Measurements from ENCODE around the gene ZNF750.
A peak's percentile ranks its signal among the peaks of the same experiment; 100 is the strongest.

ZNF750 gene

DNA sequence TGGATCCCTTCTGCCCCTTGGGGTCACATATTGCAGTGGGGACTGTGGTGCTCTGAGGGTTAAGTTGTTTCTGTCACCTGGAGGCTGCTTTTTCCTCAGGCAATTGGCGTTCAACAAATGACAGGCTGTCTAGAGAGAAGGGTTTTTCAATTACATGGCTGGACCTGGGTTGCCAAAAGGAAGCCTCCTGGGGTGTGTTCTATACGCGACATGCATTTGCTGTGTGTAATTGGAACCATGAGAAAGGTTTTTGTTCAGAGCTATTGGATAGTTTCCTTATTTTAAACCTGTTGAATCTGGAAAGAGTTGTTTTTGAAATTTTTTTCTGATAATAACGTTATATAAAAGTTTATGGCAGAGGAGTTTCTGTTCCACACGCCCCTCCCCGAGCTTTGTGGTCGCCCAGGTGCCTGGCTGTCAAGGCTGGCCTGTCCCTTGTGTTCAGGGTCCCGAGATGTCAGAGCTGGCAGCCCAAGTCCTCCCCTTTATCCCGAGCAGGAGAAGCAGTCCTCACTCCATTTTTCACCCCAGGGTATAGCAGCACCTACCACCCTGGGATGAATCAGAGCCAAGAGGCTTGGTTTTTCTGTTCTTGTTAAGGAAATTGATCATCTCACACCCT lies 26.1 kb upstream of the ZNF750 start:
- H3K27me3 ChIP-seq (ENCODE audit: control insufficient read depth in 5 of 5, insufficient read depth in 4 of 5, low read length in 5 of 5): no peaks in the 10 kb centered on the region
- no peak overlapping the region for H3K27ac ChIP-seq (ENCODE audit: low read depth, low read length)
- H3K36me3 ChIP-seq (ENCODE audit: control insufficient read depth in 5 of 5, insufficient read depth in 5 of 5, low read length in 5 of 5): peaks cover 0 to 22% (median 13%) of the 10 kb centered on the region in 5 donors
- peaks cover 0 to 40% (median 10%) of the 10 kb centered on the region in 5 donors for H3K4me1 ChIP-seq (ENCODE audit: control insufficient read depth in 5 of 5, insufficient read depth in 5 of 5, low read length in 5 of 5)
- H3K4me3 ChIP-seq (ENCODE audit: low read depth in 1 of 5, low read length in 5 of 5): no peak overlapping the region
- peak overlapping the region in 1 of 5 donors; percentile 35 for H3K9ac ChIP-seq (ENCODE audit: low read length in 5 of 5)
- H3K9me3 ChIP-seq (ENCODE audit: control insufficient read depth in 5 of 5, low read length in 5 of 5): no peaks in the 10 kb centered on the region

DNA sequence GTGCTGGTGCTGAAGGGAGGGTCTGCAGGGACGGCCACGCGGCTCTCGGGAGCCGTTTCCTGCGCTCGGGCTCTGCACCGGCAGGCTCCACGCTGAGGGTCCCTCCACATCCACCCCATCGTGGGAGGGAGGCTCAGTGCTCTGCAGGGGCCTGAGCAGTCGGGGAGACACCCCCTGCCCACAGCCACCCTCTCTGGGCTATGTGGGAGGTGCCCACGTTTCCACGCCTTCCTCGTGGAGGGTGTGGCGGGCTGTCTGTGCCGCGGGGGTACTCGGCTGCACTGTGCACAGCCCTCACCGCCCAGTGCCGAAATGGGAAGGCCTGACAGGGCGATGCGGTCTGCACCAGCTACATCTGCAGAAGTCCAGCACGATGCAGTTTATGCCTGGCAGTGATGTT lies 25.5 kb upstream of the ZNF750 start:
- Histone ChIP-seq H3K27ac (ENCODE audit: low read depth, low read length) (no peak overlapping the region), H3K9ac (ENCODE audit: low read length in 5 of 5) (no peak overlapping the region), H3K4me1 (ENCODE audit: control insufficient read depth in 5 of 5, insufficient read depth in 5 of 5, low read length in 5 of 5) (peaks cover 0 to 40% (median 14%) of the 10 kb centered on the region in 5 donors), H3K36me3 (ENCODE audit: control insufficient read depth in 5 of 5, insufficient read depth in 5 of 5, low read length in 5 of 5) (peaks cover 0 to 16% (median 7%) of the 10 kb centered on the region in 5 donors), H3K9me3 (ENCODE audit: control insufficient read depth in 5 of 5, low read length in 5 of 5) (no peaks in the 10 kb centered on the region), H3K4me3 (ENCODE audit: low read depth in 1 of 5, low read length in 5 of 5) (no peak overlapping the region), H3K27me3 (ENCODE audit: control insufficient read depth in 5 of 5, insufficient read depth in 4 of 5, low read length in 5 of 5) (no peaks in the 10 kb centered on the region)

DNA sequence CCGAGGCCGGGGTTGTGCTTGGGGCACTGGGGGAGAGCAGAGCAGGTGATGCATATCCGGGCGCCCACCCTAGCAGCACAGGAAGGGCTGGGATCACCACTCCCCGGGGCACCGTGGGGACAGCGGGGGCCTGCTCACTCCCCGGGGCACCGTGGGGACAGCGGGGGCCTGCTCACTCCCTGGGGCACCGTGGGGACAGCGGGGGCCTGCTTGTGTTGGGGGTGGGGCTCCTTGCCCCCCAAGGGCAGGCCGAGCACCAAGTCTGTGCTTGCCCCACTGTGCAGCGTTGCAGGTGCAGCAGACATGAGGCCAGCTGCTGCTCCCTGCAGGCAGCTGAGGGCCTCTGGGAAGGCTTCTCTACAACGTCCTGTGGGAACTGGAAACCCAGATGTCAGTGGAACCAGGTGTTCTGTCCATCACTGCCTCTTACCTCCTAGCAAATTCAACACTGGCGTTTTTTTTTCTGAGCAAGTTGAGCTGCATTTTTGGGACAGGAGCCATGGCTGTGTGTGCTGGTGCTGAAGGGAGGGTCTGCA lies 25.0 kb upstream of the ZNF750 start:
- no peaks in the 10 kb centered on the region for H3K9me3 ChIP-seq (ENCODE audit: control insufficient read depth in 5 of 5, low read length in 5 of 5)
- peaks cover 0 to 12% (median 3%) of the 10 kb centered on the region in 5 donors for H3K36me3 ChIP-seq (ENCODE audit: control insufficient read depth in 5 of 5, insufficient read depth in 5 of 5, low read length in 5 of 5)
- H3K27me3 ChIP-seq (ENCODE audit: control insufficient read depth in 5 of 5, insufficient read depth in 4 of 5, low read length in 5 of 5): no peaks in the 10 kb centered on the region
- H3K27ac ChIP-seq (ENCODE audit: low read depth, low read length): no peak overlapping the region
- peaks cover 0 to 40% (median 19%) of the 10 kb centered on the region in 5 donors for H3K4me1 ChIP-seq (ENCODE audit: control insufficient read depth in 5 of 5, insufficient read depth in 5 of 5, low read length in 5 of 5)
- H3K4me3 ChIP-seq (ENCODE audit: low read depth in 1 of 5, low read length in 5 of 5): no peak overlapping the region
- no peak overlapping the region for H3K9ac ChIP-seq (ENCODE audit: low read length in 5 of 5)

DNA sequence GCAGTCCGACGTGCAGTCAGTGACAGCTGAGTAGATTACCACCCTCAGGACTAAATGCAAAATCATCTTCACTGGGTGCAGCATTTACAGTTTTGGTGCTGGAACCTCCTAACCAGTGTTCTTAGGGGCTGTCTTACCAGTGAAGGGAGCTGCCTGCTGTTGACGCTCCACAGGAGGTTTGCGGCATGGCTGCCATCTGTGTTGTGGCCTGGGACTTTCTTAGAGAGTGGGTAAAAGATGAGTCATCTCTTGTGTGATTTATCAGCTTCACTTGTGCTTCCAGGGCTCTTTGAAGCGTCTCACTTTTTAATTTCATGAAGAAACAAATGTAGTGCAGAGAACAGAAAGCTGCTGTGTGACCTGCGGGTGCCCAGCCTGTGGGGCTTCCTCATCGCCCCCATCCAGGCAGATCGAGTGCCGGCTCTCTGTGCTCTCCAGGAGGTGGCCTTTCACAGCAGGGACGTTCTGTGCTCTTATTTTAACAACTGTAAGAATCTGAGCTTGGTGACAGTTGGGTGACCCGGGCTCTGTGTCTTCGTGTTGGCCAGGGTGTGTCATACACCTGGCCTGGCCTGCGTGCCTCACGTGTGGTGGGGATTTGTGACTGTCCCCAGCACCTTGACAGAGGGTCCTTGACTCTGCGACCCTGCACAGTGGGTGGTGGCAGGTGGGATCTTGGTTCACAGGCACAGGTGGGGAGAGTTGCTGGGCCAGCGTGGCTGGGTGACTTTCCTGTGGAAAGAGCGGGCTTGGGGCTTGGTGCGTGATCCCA lies 24.3 kb upstream of the ZNF750 start:
- no peak overlapping the region for H3K27ac ChIP-seq (ENCODE audit: low read depth, low read length)
- H3K4me1 ChIP-seq (ENCODE audit: control insufficient read depth in 5 of 5, insufficient read depth in 5 of 5, low read length in 5 of 5): peaks cover 0 to 40% (median 25%) of the 10 kb centered on the region in 5 donors
- H3K36me3 ChIP-seq (ENCODE audit: control insufficient read depth in 5 of 5, insufficient read depth in 5 of 5, low read length in 5 of 5): peaks cover 0 to 12% (median 3%) of the 10 kb centered on the region in 5 donors
- H3K4me3 ChIP-seq (ENCODE audit: low read depth in 1 of 5, low read length in 5 of 5): no peak overlapping the region
- no peak overlapping the region for H3K9ac ChIP-seq (ENCODE audit: low read length in 5 of 5)
- H3K27me3 ChIP-seq (ENCODE audit: control insufficient read depth in 5 of 5, insufficient read depth in 4 of 5, low read length in 5 of 5): no peaks in the 10 kb centered on the region
- no peaks in the 10 kb centered on the region for H3K9me3 ChIP-seq (ENCODE audit: control insufficient read depth in 5 of 5, low read length in 5 of 5)

DNA sequence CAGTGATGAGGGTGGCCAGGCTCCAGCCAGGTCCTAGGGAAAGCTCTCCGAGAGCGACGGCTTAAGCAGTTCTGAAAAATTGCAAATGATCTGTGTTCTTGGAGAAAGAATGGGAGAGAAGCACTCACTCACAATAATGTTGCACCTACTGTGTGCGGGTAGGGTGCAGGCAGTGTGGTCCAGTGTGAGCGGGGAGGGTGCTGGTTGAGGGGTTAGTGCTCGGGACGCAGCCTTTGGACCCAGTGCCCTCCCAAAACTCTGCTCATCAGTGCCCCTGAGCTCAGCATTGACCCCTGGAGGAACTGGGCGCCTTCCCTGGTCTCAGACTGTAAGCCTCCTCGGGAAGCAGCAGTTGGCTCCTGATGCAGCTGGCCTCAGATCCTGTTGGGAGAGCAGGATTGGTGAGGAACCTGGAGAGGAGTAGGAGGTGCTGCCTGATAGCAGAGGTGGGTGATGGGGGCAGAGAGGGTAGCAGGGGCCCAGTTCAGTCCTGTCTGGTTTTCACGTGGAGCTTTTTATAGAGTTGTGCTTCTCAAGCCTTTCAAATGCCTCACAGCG lies 23.6 kb upstream of the ZNF750 start:
- no peak overlapping the region for H3K9ac ChIP-seq (ENCODE audit: low read length in 5 of 5)
- H3K27ac ChIP-seq (ENCODE audit: low read depth, low read length): no peak overlapping the region
- H3K27me3 ChIP-seq (ENCODE audit: control insufficient read depth in 5 of 5, insufficient read depth in 4 of 5, low read length in 5 of 5): no peaks in the 10 kb centered on the region
- H3K36me3 ChIP-seq (ENCODE audit: control insufficient read depth in 5 of 5, insufficient read depth in 5 of 5, low read length in 5 of 5): peaks cover 0 to 12% (median 3%) of the 10 kb centered on the region in 5 donors
- H3K4me3 ChIP-seq (ENCODE audit: low read depth in 1 of 5, low read length in 5 of 5): no peak overlapping the region
- no peaks in the 10 kb centered on the region for H3K9me3 ChIP-seq (ENCODE audit: control insufficient read depth in 5 of 5, low read length in 5 of 5)
- peaks cover 0 to 46% (median 29%) of the 10 kb centered on the region in 5 donors for H3K4me1 ChIP-seq (ENCODE audit: control insufficient read depth in 5 of 5, insufficient read depth in 5 of 5, low read length in 5 of 5)

DNA sequence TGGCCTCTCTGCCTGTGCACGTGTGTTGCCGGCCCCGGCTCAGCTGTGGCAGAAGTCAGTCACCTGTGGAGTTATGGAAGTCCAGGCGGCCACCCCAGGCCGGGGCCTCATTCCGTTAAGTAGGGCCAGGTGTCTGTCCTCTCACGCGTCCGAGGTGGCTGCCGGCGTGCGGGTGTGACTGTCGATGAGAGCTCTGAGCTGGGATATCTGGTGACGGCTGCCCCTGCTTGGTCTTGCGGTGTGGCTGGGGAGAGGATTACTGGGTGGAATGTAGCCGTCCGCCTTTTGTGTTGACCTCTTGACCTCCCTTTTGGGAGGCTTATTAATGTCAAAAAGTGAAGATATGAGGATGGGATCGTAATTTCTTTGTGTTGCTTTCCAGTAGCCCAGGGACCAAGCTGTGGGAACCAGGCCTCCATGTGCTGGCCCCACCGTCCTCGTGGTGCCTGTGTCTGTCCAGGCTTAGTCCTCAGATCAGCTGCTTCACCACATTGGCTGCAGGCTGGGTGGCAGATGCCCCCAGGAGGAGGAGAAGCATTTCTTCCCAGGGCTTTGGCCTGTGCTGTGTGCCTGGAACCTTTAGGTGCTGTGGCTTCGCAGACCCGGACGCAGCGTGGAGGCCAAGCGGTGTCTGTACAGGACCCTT lies 23.0 kb upstream of the ZNF750 start:
- Histone ChIP-seq H3K36me3 (ENCODE audit: control insufficient read depth in 5 of 5, insufficient read depth in 5 of 5, low read length in 5 of 5) (peaks cover 0 to 12% (median 3%) of the 10 kb centered on the region in 5 donors), H3K4me1 (ENCODE audit: control insufficient read depth in 5 of 5, insufficient read depth in 5 of 5, low read length in 5 of 5) (peaks cover 0 to 48% (median 29%) of the 10 kb centered on the region in 5 donors), H3K9me3 (ENCODE audit: control insufficient read depth in 5 of 5, low read length in 5 of 5) (no peaks in the 10 kb centered on the region), H3K27ac (ENCODE audit: low read depth, low read length) (no peak overlapping the region), H3K9ac (ENCODE audit: low read length in 5 of 5) (no peak overlapping the region), H3K27me3 (ENCODE audit: control insufficient read depth in 5 of 5, insufficient read depth in 4 of 5, low read length in 5 of 5) (no peaks in the 10 kb centered on the region), H3K4me3 (ENCODE audit: low read depth in 1 of 5, low read length in 5 of 5) (no peak overlapping the region)

DNA sequence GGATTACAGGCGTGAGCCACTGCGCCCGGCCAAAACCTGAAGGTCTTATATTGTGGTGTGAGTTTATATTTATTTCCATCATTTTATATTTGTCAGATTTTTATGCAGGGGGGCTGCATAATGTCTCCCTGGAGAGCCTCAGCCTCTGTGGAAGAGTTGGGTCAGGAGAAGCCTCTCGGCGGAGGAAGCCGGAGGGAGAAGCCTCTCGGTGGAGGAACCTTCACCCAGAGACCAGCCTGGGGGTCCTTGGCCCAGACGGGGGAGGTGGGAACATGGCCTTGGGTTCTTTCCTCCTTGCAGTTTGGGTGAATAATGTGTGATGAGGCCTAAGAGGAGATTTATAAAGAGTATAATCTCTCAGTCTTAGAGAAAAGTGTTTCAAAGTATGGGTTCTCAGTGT lies 22.4 kb upstream of the ZNF750 start:
- Histone ChIP-seq H3K9ac (ENCODE audit: low read length in 5 of 5) (no peak overlapping the region), H3K4me3 (ENCODE audit: low read depth in 1 of 5, low read length in 5 of 5) (no peak overlapping the region), H3K27ac (ENCODE audit: low read depth, low read length) (no peak overlapping the region), H3K36me3 (ENCODE audit: control insufficient read depth in 5 of 5, insufficient read depth in 5 of 5, low read length in 5 of 5) (peaks cover 0 to 12% (median 3%) of the 10 kb centered on the region in 5 donors), H3K4me1 (ENCODE audit: control insufficient read depth in 5 of 5, insufficient read depth in 5 of 5, low read length in 5 of 5) (peaks cover 0 to 41% (median 29%) of the 10 kb centered on the region in 5 donors), H3K27me3 (ENCODE audit: control insufficient read depth in 5 of 5, insufficient read depth in 4 of 5, low read length in 5 of 5) (no peaks in the 10 kb centered on the region), H3K9me3 (ENCODE audit: control insufficient read depth in 5 of 5, low read length in 5 of 5) (no peaks in the 10 kb centered on the region)

DNA sequence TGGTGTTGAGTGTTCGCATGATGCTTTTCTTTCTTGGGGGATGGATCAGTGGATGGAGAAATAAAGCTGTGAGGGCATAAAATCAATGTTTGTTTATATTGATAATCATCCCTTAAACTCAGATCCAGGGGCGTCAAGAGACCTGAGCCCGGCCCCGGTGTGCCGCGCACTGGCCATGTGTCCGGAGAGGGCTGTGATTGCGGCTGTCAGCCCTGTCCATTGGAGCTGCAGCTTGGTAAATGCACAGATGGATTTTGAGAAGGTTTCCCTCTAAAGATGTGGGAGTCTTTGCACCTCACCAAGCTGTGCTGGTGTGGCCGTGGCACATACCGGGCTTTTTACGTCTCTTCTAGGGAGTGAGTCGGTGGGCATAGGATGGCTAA lies 21.6 kb upstream of the ZNF750 start:
- Histone ChIP-seq H3K9ac (ENCODE audit: low read length in 5 of 5) (no peak overlapping the region), H3K4me3 (ENCODE audit: low read depth in 1 of 5, low read length in 5 of 5) (no peak overlapping the region), H3K27me3 (ENCODE audit: control insufficient read depth in 5 of 5, insufficient read depth in 4 of 5, low read length in 5 of 5) (no peaks in the 10 kb centered on the region), H3K9me3 (ENCODE audit: control insufficient read depth in 5 of 5, low read length in 5 of 5) (no peaks in the 10 kb centered on the region), H3K36me3 (ENCODE audit: control insufficient read depth in 5 of 5, insufficient read depth in 5 of 5, low read length in 5 of 5) (peaks cover 0 to 12% (median 3%) of the 10 kb centered on the region in 5 donors), H3K4me1 (ENCODE audit: control insufficient read depth in 5 of 5, insufficient read depth in 5 of 5, low read length in 5 of 5) (peaks cover 0 to 33% (median 21%) of the 10 kb centered on the region in 5 donors), H3K27ac (ENCODE audit: low read depth, low read length) (no peak overlapping the region)

DNA sequence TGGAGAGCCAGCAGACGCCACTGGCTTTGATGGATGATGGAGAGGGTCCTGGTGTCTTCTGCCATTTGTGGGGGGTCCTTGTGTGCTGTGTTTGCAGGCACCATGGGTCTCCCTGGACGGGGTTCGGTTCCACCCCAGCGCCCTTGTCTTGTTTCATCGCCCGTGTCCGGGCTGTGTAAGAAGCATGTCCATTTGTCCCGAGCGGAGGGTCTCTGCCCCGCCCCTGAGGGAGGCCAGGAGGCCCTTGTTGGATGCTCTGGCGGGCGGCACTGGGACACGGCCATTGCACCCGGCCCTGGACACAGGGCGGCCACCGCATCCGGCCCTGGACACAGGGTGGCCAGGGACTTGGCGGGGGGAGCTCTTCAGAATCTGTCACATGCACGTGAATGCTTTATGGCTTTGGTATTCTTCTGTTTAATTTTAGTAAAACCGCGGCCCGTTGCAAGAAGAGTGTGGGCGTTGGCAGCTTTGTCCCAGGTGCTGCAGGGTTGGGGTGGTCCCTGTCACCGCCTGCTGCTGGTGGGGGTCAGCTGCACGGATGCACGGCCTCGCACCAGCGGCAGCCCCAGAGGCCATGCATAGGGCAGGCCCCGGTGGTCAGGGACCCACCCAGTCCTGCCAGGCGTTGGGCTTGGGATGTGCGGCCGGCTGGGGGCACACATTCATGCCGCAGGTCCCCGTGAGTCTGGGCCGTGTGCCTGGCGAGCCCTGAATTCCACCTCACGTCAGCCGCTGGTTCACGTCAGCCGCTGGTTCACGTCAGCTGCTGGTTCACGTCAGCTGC lies 21.0 kb upstream of the ZNF750 start:
- H3K4me3 ChIP-seq (ENCODE audit: low read depth in 1 of 5, low read length in 5 of 5): peak overlapping the region in 1 of 5 donors; percentile 38
- peak overlapping the region in 1 of 5 donors; percentile 15 for H3K9ac ChIP-seq (ENCODE audit: low read length in 5 of 5)
- H3K27me3 ChIP-seq (ENCODE audit: control insufficient read depth in 5 of 5, insufficient read depth in 4 of 5, low read length in 5 of 5): no peaks in the 10 kb centered on the region
- H3K4me1 ChIP-seq (ENCODE audit: control insufficient read depth in 5 of 5, insufficient read depth in 5 of 5, low read length in 5 of 5): peaks cover 0 to 30% (median 19%) of the 10 kb centered on the region in 5 donors
- peaks cover 0 to 12% (median 3%) of the 10 kb centered on the region in 5 donors for H3K36me3 ChIP-seq (ENCODE audit: control insufficient read depth in 5 of 5, insufficient read depth in 5 of 5, low read length in 5 of 5)
- no peak overlapping the region for H3K27ac ChIP-seq (ENCODE audit: low read depth, low read length)
- no peaks in the 10 kb centered on the region for H3K9me3 ChIP-seq (ENCODE audit: control insufficient read depth in 5 of 5, low read length in 5 of 5)

All from subcutaneous abdominal adipose tissue (tissue), 5 donors.